ENCODE measurements around the gene MMD2.

The MMD2 gene

GRCh38 chr7:4886671-4887070, 72.3 kb downstream of the MMD2 start:
- DNase-seq (ENCODE audit: extremely low read depth, low read depth) = no peak
- TF ChIP-seq CTCF (IDR thresholded peaks at IDR 0.05; ENCODE audit: low read depth, low read length, missing control alignments) = no peak
- H3K4me3 ChIP-seq (replicated peaks; ENCODE audit: low read depth, low read length) = no peak overlapping the region

GRCh38 chr7:4885317-4885807, 73.6 kb downstream of the MMD2 start:
- no peak for TF ChIP-seq CTCF (IDR thresholded peaks at IDR 0.05; ENCODE audit: low read depth, low read length, missing control alignments)
- DNase-seq (ENCODE audit: extremely low read depth, low read depth) = no peak
- no peak overlapping the region for H3K4me3 ChIP-seq (replicated peaks; ENCODE audit: low read depth, low read length)

- H3K4me3 ChIP-seq (replicated peaks; ENCODE audit: low read depth, low read length) = no peak overlapping the region
- TF ChIP-seq CTCF (IDR thresholded peaks at IDR 0.05; ENCODE audit: low read depth, low read length, missing control alignments) = no peak
- no peak for DNase-seq (ENCODE audit: extremely low read depth, low read depth)
Observed at GRCh38 chr7:4884164-4884563, 74.8 kb downstream of the MMD2 start.

- TF ChIP-seq CTCF (IDR thresholded peaks at IDR 0.05; ENCODE audit: low read depth, low read length, missing control alignments) = peak; percentile 84
- DNase-seq (ENCODE audit: extremely low read depth, low read depth) = peak; percentile 56
- H3K4me3 ChIP-seq (replicated peaks; ENCODE audit: low read depth, low read length) = peak within 1 kb of the TSS; percentile 51
Observed at GRCh38 chr7:4883372-4884144, 75.4 kb downstream of the MMD2 start, which contains the start of gene RADIL. Gene RADIL (minus strand): TSS chr7:4883716. CDS start chr7:4878139, 5,577 bp downstream.

- no peak for DNase-seq (ENCODE audit: extremely low read depth, low read depth)
- no peak for TF ChIP-seq CTCF (IDR thresholded peaks at IDR 0.05; ENCODE audit: low read depth, low read length, missing control alignments)
- H3K4me3 ChIP-seq (replicated peaks; ENCODE audit: low read depth, low read length) = peak overlapping the region; percentile 51
Observed at GRCh38 chr7:4883033-4883371, 76.0 kb downstream of the MMD2 start.

- DNase-seq (ENCODE audit: extremely low read depth, low read depth) = peak; percentile 59
- TF ChIP-seq CTCF (IDR thresholded peaks at IDR 0.05; ENCODE audit: low read depth, low read length, missing control alignments) = no peak
- H3K4me3 ChIP-seq (replicated peaks; ENCODE audit: low read depth, low read length) = peak overlapping the region; percentile 51
Observed at GRCh38 chr7:4882169-4883032, 76.6 kb downstream of the MMD2 start.

All from HFF-Myc (cell line).